ENCODE measurements around the gene PARP9. TPM values are rescaled to one million over a fixed set of nuclear protein-coding genes. Genes with fewer than 3 reads are reported as not detected.

PARP9 gene
- total and polyA plus RNA-seq, 2 of the 8 experiments (the other 6 are each of a cell fraction or from before 2014, with no cell fraction given): 3.7 to 4.5 TPM

GRCh38 chr3:122558605-122559004 is 5.5 kb downstream of the PARP9 start:
- Histone ChIP-seq H3K4me1 (replicated peaks in 1 of 4; ENCODE audit: control insufficient read depth in 3 of 4, insufficient read depth in 4 of 4, low read length in 3 of 4) (peaks cover 0 to 4% (median 3%) of the 10 kb centered on the region in 4 experiments; a peak in 3 of 7 replicates), H3K9me3 (ENCODE audit: insufficient read depth in 2 of 2, low read depth in 1 of 2, low read length in 1 of 2) (no peaks in the 10 kb centered on the region), H3K14ac (ENCODE audit: insufficient read length) (no peak overlapping the region), H4K20me1 (replicated peaks in 1 of 2; ENCODE audit: control insufficient read depth in 1 of 2, insufficient read depth in 2 of 2, low read length in 2 of 2) (no peaks in the 10 kb centered on the region), H3K4me3 (ENCODE audit: extremely low read depth in 1 of 4, insufficient read depth in 2 of 4, low read depth in 3 of 4, low read length in 4 of 4) (no peak overlapping the region), H2BK5ac (ENCODE audit: low read depth, low read length) (no peak overlapping the region), H3K27me3 (replicated peaks in 1 of 4; ENCODE audit: control insufficient read depth in 3 of 4, extremely low read depth in 1 of 4, insufficient read depth in 3 of 4, low read length in 3 of 4) (no peaks in the 10 kb centered on the region; a peak in 1 of 7 replicates), H4K8ac (ENCODE audit: extremely low read depth, insufficient read depth, low read length) (no peak overlapping the region), H3K79me2 (ENCODE audit: control insufficient read depth in 1 of 2, insufficient read depth in 2 of 2, low read length in 2 of 2) (no peaks in the 10 kb centered on the region), H4K91ac (replicated peaks; ENCODE audit: insufficient read length, low read length) (no peak overlapping the region), H3K27ac (ENCODE audit: low read depth, low read length) (no peak overlapping the region), H3K79me1 (ENCODE audit: low read depth, low read length) (no peaks in the 10 kb centered on the region), H4K5ac (ENCODE audit: insufficient read length, low read depth, low read length) (no peak overlapping the region), H2BK12ac (ENCODE audit: low read depth, low read length) (no peak overlapping the region), H3K36me3 (ENCODE audit: control insufficient read depth in 2 of 4, insufficient read depth in 4 of 4, low read length in 3 of 4) (no peaks in the 10 kb centered on the region), H3K56ac (replicated peaks; ENCODE audit: insufficient read length, low read depth, low read length) (no peak overlapping the region), H2AFZ (ENCODE audit: low read length) (no peak overlapping the region), H3K23ac (ENCODE audit: insufficient read length) (no peak overlapping the region), H3K4ac (replicated peaks; ENCODE audit: insufficient read length, low read depth, low read length) (no peak overlapping the region), H2BK20ac (ENCODE audit: low read length) (no peak overlapping the region), H3K4me2 (ENCODE audit: insufficient read depth in 1 of 2, low read depth in 2 of 2, low read length in 2 of 2) (no peak overlapping the region), H2BK15ac (ENCODE audit: low read length) (no peak overlapping the region), H3K9ac (replicated peaks in 1 of 4; ENCODE audit: extremely low read depth in 1 of 4, low read depth in 3 of 4, low read length in 3 of 4) (no peak overlapping the region), H3K18ac (ENCODE audit: extremely low read depth, low read length) (no peak overlapping the region), H3K23me2 (ENCODE audit: low read depth, low read length) (no peaks in the 10 kb centered on the region), H2AK5ac (ENCODE audit: low read depth, low read length) (no peak overlapping the region), H2BK120ac (replicated peaks; ENCODE audit: low read depth, low read length) (no peak overlapping the region)
- 87% methylated on average over 6 of the region's 6 CpGs; no CpG with 5 or more reads in 1 of the 2 experiments for WGBS, 2 experiments (ENCODE audit: extremely low coverage in 1 of 2, insufficient coverage in 1 of 2, insufficient read length in 1 of 2, insufficient replicate concordance in 2 of 2, low coverage in 1 of 2, low lambda C conversion rate in 2 of 2, missing lambda C conversion rate in 1 of 2)
- FAIRE-seq: no peak
- ChIA-PET POLR2A (ENCODE audit: partially characterized antibody) (no interaction called here), CTCF (ENCODE audit: partially characterized antibody) (interaction anchor here (0.6 to 9.0 kb wide), 10 partner anchors 10 to 120 kb away, joined by 3 to 62 read pairs (median 5); partner anchors contain the start of gene PARP14)
- DNase-seq (ENCODE audit: low read depth in 1 of 2, low spot score in 2 of 2): no peak
- no peak for TF ChIP-seq CTBP2 (IDR thresholded peaks at IDR 0.05; ENCODE audit: borderline replicate concordance, insufficient read depth, insufficient read length, low read length)
- no peak for TF ChIP-seq SP2 (IDR thresholded peaks at IDR 0.05; ENCODE audit: low read length)
- TF ChIP-seq RBBP5 (IDR thresholded peaks at IDR 0.05; ENCODE audit: borderline replicate concordance, low read depth, low read length): no peak
- TF ChIP-seq CHD2 (IDR thresholded peaks at IDR 0.05; ENCODE audit: low read length): no peak
- TF ChIP-seq BRCA1 (IDR thresholded peaks at IDR 0.05; ENCODE audit: low read depth, low read length): no peak
- TF ChIP-seq CBX8 (IDR thresholded peaks at IDR 0.05; ENCODE audit: borderline replicate concordance, low read depth, low read length): no peak
- TF ChIP-seq CTCF (IDR thresholded peaks at IDR 0.05; ENCODE audit: control extremely low read depth in 1 of 3, insufficient read depth in 1 of 3, low read depth in 1 of 3, low read length in 3 of 3): no peak
- TF ChIP-seq RAD21 (IDR thresholded peaks at IDR 0.05 in 1 of 2, conservative IDR thresholded peaks at IDR 0.05 in 1 of 2; ENCODE audit: low read depth in 2 of 2, low read length in 2 of 2): no peak
- TF ChIP-seq CREB1 (IDR thresholded peaks at IDR 0.05): no peak
- TF ChIP-seq EGR1 (IDR thresholded peaks at IDR 0.05; ENCODE audit: borderline replicate concordance, low read depth, low read length): no peak
- TF ChIP-seq PHF8 (conservative IDR thresholded peaks at IDR 0.05; ENCODE audit: low read depth, low read length): no peak
- TF ChIP-seq TAF1 (IDR thresholded peaks at IDR 0.05; ENCODE audit: low read depth, low read length): no peak
